Progenitor cell of endocrine pancreas (in vitro differentiated cells): ENCODE results near the gene DIP2C. TPM values are rescaled to one million over a fixed set of nuclear protein-coding genes. Genes with fewer than 3 reads are reported as not detected.

Experiments
- DNase-seq: peaks from one replicate; pipeline ENCODE4 v3.0.0; 2021; ENCODE audit warnings: low spot score; ENCODE audit not compliant: unreplicated experiment
- H3K27ac Mint-ChIP-seq: 2 replicates; pipeline ENCODE4 v1.8.0; 2021; ENCODE audit warnings: mild to moderate bottlenecking, moderate library complexity, mixed read lengths
- H3K27me3 Mint-ChIP-seq: 2 replicates; pipeline ENCODE4 v1.8.0; 2021; ENCODE audit warnings: mixed read lengths
- H3K36me3 Mint-ChIP-seq: 2 replicates; pipeline ENCODE4 v1.8.0; 2022; ENCODE audit warnings: mixed read lengths; ENCODE audit not compliant: insufficient read depth
- H3K4me1 Mint-ChIP-seq: 2 replicates; pipeline ENCODE4 v1.8.0; 2021; ENCODE audit warnings: low read depth, mixed read lengths
- H3K4me3 Mint-ChIP-seq: 2 replicates; pipeline ENCODE4 v1.8.0; 2021; ENCODE audit warnings: low read depth, mild to moderate bottlenecking, moderate library complexity, mixed read lengths
- H3K9me3 Mint-ChIP-seq: 2 replicates; pipeline ENCODE4 v1.8.0; 2021; ENCODE audit warnings: low read depth, mixed read lengths
- CTCF ChIP-seq: fragments of 200-600 bp; sonication (generic); IDR thresholded peaks from one replicate; pipeline ENCODE4 v1.5.0; 2021; ENCODE audit warnings: antibody characterized with exemption, mild to moderate bottlenecking; ENCODE audit not compliant: unreplicated experiment
- total RNA-seq: library from RNA; stranded (reverse); gene quantifications from 2 replicates; pipeline ENCODE4 v1.2.1, GENCODE V29; 2021

DIP2C gene
- total RNA-seq, 1 donor from 2014 or later = 27.2 TPM

DNA sequence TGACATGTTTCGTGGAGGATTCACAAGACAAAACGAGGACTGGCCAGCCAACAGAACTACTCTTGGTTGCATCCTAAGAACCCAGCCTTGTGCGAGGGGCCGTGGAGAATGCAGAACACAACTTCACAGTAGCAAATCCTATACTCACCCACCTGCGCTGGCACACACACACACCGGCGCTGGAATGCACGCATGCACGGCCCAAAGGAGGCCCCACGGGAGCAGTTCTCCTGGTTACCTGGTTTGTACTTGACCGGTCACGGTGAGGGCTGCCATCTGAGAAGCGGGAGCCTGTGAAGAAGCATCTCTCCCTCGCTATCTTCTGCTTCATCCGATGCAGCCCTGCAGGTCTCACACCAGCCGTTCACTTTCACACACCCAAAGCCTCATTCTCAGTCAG, 416.4 kb downstream of the DIP2C start:
- no peak for TF ChIP-seq CTCF
- Mint-ChIP-seq H3K27me3 (no peaks in the 10 kb centered on the region), H3K4me1 (peaks cover 2% of the 10 kb centered on the region), H3K27ac (no peak overlapping the region), H3K36me3 (peaks cover 7% of the 10 kb centered on the region), H3K4me3 (no peak overlapping the region), H3K9me3 (no peaks in the 10 kb centered on the region)
- DNase-seq = no peak

DNA sequence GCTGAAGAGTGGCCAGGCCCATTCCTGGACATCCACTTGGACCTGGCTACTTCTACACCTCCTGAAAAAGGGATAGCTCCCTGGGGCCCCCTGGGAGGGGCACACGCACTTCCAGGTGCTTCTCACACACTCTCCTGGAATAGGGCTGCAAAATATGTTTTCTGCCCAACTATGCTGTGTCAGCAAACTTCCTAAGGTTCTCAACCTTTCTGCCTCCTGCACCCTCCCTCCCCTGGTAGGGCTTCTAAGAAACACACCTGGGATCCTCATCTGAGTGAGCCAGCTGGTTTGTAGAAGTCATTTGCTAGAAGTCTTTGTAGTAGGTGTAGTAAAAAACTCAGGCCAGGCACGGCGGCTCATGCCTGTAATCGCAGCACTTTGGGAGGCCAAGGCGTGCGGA, 417.7 kb downstream of the DIP2C start:
- Mint-ChIP-seq H3K27ac (no peak overlapping the region), H3K4me3 (no peak overlapping the region), H3K4me1 (peaks cover 2% of the 10 kb centered on the region), H3K36me3 (peaks cover 3% of the 10 kb centered on the region), H3K9me3 (no peaks in the 10 kb centered on the region), H3K27me3 (no peaks in the 10 kb centered on the region)
- TF ChIP-seq CTCF = no peak
- DNase-seq = no peak

DNA sequence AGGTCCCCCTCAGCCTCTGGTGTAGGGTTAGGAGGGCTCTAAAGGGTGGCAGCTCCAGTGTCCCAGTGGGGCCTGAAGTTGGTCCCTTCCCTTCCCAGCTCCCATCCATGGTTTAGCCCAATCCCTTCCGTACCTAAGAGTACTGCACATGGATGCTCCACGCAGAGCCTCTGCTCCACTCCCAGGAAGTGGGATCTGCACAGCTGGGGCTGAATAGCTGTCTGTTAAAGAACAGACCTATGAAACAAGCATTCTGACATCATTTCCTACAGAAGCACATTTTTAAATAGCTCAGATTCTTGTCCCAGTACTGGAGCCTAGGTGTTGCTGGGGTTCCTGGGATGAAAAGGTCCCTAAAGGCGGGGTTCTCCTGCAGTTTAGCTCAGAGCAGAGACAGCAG, 418.3 kb downstream of the DIP2C start:
- Mint-ChIP-seq H3K27me3 (no peaks in the 10 kb centered on the region), H3K4me1 (peaks cover 2% of the 10 kb centered on the region), H3K27ac (no peak overlapping the region), H3K4me3 (no peak overlapping the region), H3K9me3 (no peaks in the 10 kb centered on the region), H3K36me3 (peaks cover 3% of the 10 kb centered on the region)
- no peak for DNase-seq
- no peak for TF ChIP-seq CTCF

GRCh38 chr10:269440-270074, 419.9 kb downstream of the DIP2C start:
- DNase-seq = no peak
- Mint-ChIP-seq H3K27ac (no peak overlapping the region), H3K4me1 (no peaks in the 10 kb centered on the region), H3K9me3 (no peaks in the 10 kb centered on the region), H3K4me3 (no peak overlapping the region), H3K27me3 (no peaks in the 10 kb centered on the region), H3K36me3 (no peaks in the 10 kb centered on the region)
- no peak for TF ChIP-seq CTCF

- TF ChIP-seq CTCF = no peak
- H3K4me3 Mint-ChIP-seq = no peak overlapping the region
- no peak for DNase-seq
- no peaks in the 10 kb centered on the region for H3K36me3 Mint-ChIP-seq
- H3K9me3 Mint-ChIP-seq = no peaks in the 10 kb centered on the region
- H3K27me3 Mint-ChIP-seq = no peaks in the 10 kb centered on the region
- no peak overlapping the region for H3K27ac Mint-ChIP-seq
- H3K4me1 Mint-ChIP-seq = no peaks in the 10 kb centered on the region
Observed at GRCh38 chr10:267705-268104, 421.8 kb downstream of the DIP2C start.
